Measurements from ENCODE around the gene CISD3. TPM values are rescaled to one million over a fixed set of nuclear protein-coding genes. Genes with fewer than 3 reads are reported as not detected.

CISD3 gene
- total and polyA plus RNA-seq, 2 of the 8 experiments (the other 6 are each of a cell fraction or from before 2014, with no cell fraction given), result 9.4 to 11.1 TPM

GRCh38 chr17:38766341-38766740 is 36.2 kb downstream of the CISD3 start (continued):
- TF ChIP-seq EZH2 (IDR thresholded peaks at IDR 0.05; ENCODE audit: low read depth, low read length, severe bottlenecking) (no peak), NRF1 (IDR thresholded peaks at IDR 0.05; ENCODE audit: low read depth, low read length) (no peak), RAD21 (IDR thresholded peaks at IDR 0.05 in 1 of 2, conservative IDR thresholded peaks at IDR 0.05 in 1 of 2; ENCODE audit: low read depth in 2 of 2, low read length in 2 of 2) (no peak)
- TF ChIP-seq, protein P1, sequence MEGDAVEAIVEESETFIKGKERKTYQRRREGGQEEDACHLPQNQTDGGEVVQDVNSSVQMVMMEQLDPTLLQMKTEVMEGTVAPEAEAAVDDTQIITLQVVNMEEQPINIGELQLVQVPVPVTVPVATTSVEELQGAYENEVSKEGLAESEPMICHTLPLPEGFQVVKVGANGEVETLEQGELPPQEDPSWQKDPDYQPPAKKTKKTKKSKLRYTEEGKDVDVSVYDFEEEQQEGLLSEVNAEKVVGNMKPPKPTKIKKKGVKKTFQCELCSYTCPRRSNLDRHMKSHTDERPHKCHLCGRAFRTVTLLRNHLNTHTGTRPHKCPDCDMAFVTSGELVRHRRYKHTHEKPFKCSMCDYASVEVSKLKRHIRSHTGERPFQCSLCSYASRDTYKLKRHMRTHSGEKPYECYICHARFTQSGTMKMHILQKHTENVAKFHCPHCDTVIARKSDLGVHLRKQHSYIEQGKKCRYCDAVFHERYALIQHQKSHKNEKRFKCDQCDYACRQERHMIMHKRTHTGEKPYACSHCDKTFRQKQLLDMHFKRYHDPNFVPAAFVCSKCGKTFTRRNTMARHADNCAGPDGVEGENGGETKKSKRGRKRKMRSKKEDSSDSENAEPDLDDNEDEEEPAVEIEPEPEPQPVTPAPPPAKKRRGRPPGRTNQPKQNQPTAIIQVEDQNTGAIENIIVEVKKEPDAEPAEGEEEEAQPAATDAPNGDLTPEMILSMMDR (IDR thresholded peaks at IDR 0.05; ENCODE audit: control extremely low read depth in 1 of 3, insufficient read depth in 1 of 3, low read depth in 1 of 3, low read length in 3 of 3), result no peak

Data from H1 (cell line).